H9 (cell line): ENCODE measurements around the gene TRMT10C. TPM values are rescaled to one million over a fixed set of nuclear protein-coding genes. Genes with fewer than 3 reads are reported as not detected.

Experiments
- DNase-seq: peaks from one replicate; pipeline ENCODE4 v3.0.0-alpha.2; 2017
- H2AFZ ChIP-seq: one replicate; pipeline ENCODE4 v1.6.1; 2013; ENCODE audit warnings: mild to moderate bottlenecking, low read length, control low read depth, moderate library complexity
- H2AK5ac ChIP-seq: 2 replicates; pipeline ENCODE4 v1.6.1; 2013; ENCODE audit warnings: low read length, control low read depth, mixed read lengths; ENCODE audit not compliant: insufficient read length
- H2BK120ac ChIP-seq: one replicate; pipeline ENCODE4 v1.6.1; 2013; ENCODE audit warnings: low read depth, mild to moderate bottlenecking, low read length, control low read depth, inconsistent platforms; ENCODE audit not compliant: poor library complexity, severe bottlenecking
- H2BK12ac ChIP-seq: 2 replicates; pipeline ENCODE4 v1.6.1; 2013; ENCODE audit warnings: low read length, control low read depth, mixed read lengths, low read depth; ENCODE audit not compliant: insufficient read length
- H2BK15ac ChIP-seq: 2 replicates; pipeline ENCODE4 v1.6.1; 2013; ENCODE audit warnings: low read depth, low read length, control low read depth
- H2BK20ac ChIP-seq: one replicate; pipeline ENCODE4 v1.6.1; 2013; ENCODE audit warnings: low read depth, mild to moderate bottlenecking, low read length, control low read depth, inconsistent platforms; ENCODE audit not compliant: poor library complexity, severe bottlenecking
- H2BK5ac ChIP-seq: 2 replicates; pipeline ENCODE4 v1.6.1; 2013; ENCODE audit warnings: low read length, control low read depth, mixed read lengths; ENCODE audit not compliant: insufficient read length
- H3K14ac ChIP-seq: 2 replicates; pipeline ENCODE4 v1.6.1; 2013; ENCODE audit warnings: low read length, control low read depth; ENCODE audit not compliant: insufficient read depth
- H3K18ac ChIP-seq: 2 replicates; pipeline ENCODE4 v1.6.1; 2013; ENCODE audit warnings: low read depth, mild to moderate bottlenecking, mixed read lengths, low read length, control low read depth; ENCODE audit not compliant: insufficient read length
- H3K23ac ChIP-seq: 2 replicates; pipeline ENCODE4 v1.6.1; 2013; ENCODE audit warnings: low read length, control low read depth, mixed read lengths, low read depth; ENCODE audit not compliant: insufficient read length
- H3K23me2 ChIP-seq: 2 replicates; pipeline ENCODE4 v1.6.1; 2013; ENCODE audit warnings: low read depth, mild to moderate bottlenecking, mixed read lengths, low read length, control low read depth; ENCODE audit not compliant: insufficient read length, poor library complexity, severe bottlenecking
- H3K27ac ChIP-seq: 2 replicates; pipeline ENCODE4 v1.5.1; 2013; ENCODE audit warnings: low read length, control low read depth, mixed read lengths, low read depth; ENCODE audit not compliant: insufficient read length
- H3K27me3 ChIP-seq: 2 replicates; pipeline ENCODE4 v1.6.1; 2013; ENCODE audit warnings: low read length, control low read depth, inconsistent platforms; ENCODE audit not compliant: insufficient read depth
- H3K4ac ChIP-seq: 2 replicates; pipeline ENCODE4 v1.6.1; 2013; ENCODE audit warnings: low read depth, mild to moderate bottlenecking, control low read depth, inconsistent platforms, low read length, moderate library complexity
- H3K4me1 ChIP-seq: 2 replicates; pipeline ENCODE4 v1.6.1; 2013; ENCODE audit warnings: low read length, control low read depth, inconsistent platforms; ENCODE audit not compliant: insufficient read depth
- H3K4me2 ChIP-seq: 2 replicates; pipeline ENCODE4 v1.6.1; 2013; ENCODE audit warnings: low read length, control low read depth, mixed read lengths; ENCODE audit not compliant: insufficient read length, insufficient read depth
- H3K56ac ChIP-seq: 2 replicates; pipeline ENCODE4 v1.6.1; 2013; ENCODE audit warnings: low read depth, mild to moderate bottlenecking, mixed read lengths, low read length, control low read depth; ENCODE audit not compliant: insufficient read length
- H3K79me1 ChIP-seq: 2 replicates; pipeline ENCODE4 v1.6.1; 2013; ENCODE audit warnings: low read depth, mild to moderate bottlenecking, moderate library complexity, low read length, control low read depth, inconsistent platforms; ENCODE audit not compliant: insufficient read depth, poor library complexity, severe bottlenecking
- H3K79me2 ChIP-seq: 2 replicates; pipeline ENCODE4 v1.6.1; 2013; ENCODE audit warnings: low read length, control low read depth, inconsistent platforms; ENCODE audit not compliant: insufficient read depth
- H3K9ac ChIP-seq: 2 replicates; pipeline ENCODE4 v1.6.1; 2013; ENCODE audit warnings: low read length, control low read depth, mixed read lengths; ENCODE audit not compliant: insufficient read length; ENCODE audit errors: extremely low read depth
- H3K9me3 ChIP-seq: one replicate; pipeline ENCODE4 v1.6.1; 2013; ENCODE audit warnings: low read depth, low read length, inconsistent platforms; ENCODE audit not compliant: control insufficient read depth
- H3T11ph ChIP-seq: one replicate; pipeline ENCODE4 v1.6.1; 2013; ENCODE audit warnings: mild to moderate bottlenecking, low read length, control low read depth, inconsistent platforms
- H4K20me1 ChIP-seq: one replicate; pipeline ENCODE4 v1.6.1; 2013; ENCODE audit not compliant: control insufficient read depth, insufficient read length, insufficient read depth
- H4K5ac ChIP-seq: 2 replicates; pipeline ENCODE4 v1.6.1; 2013; ENCODE audit warnings: low read depth, mild to moderate bottlenecking, mixed read lengths, low read length, control low read depth; ENCODE audit not compliant: insufficient read length
- H4K8ac ChIP-seq: replicated peaks from 2 replicates; pipeline ENCODE4 v1.6.1; 2013; ENCODE audit warnings: low read length, control low read depth, mixed read lengths, low read depth; ENCODE audit not compliant: insufficient read length
- H4K91ac ChIP-seq: 2 replicates; pipeline ENCODE4 v1.6.1; 2013; ENCODE audit warnings: low read depth, mild to moderate bottlenecking, moderate library complexity, mixed read lengths, low read length, control low read depth; ENCODE audit not compliant: insufficient read length
- H3K27ac Mint-ChIP-seq, 3 experiments: 2 replicates in 2 of 3; 3 replicates in 1 of 3; pipeline ENCODE4 v1.8.0; 2020 to 2021; ENCODE audit warnings: mixed read lengths in 3 of 3, mild to moderate bottlenecking in 1 of 3, moderate library complexity in 1 of 3
- H3K27me3 Mint-ChIP-seq: 2 replicates; pipeline ENCODE4 v1.8.0; 2021; ENCODE audit warnings: low read depth, mild to moderate bottlenecking, moderate library complexity, mixed read lengths
- H3K36me3 Mint-ChIP-seq, 3 experiments: 2 replicates in 2 of 3; 3 replicates in 1 of 3; pipeline ENCODE4 v1.8.0; 2020 to 2021; ENCODE audit warnings: low read depth in 3 of 3, mixed read lengths in 3 of 3; ENCODE audit not compliant: insufficient read depth in 1 of 3
- H3K4me1 Mint-ChIP-seq, 2 experiments: 2 replicates each; pipeline ENCODE4 v1.8.0; 2020; ENCODE audit warnings: mixed read lengths in 2 of 2
- H3K4me3 Mint-ChIP-seq, 2 experiments: 2 replicates in 1 of 2; 3 replicates in 1 of 2; pipeline ENCODE4 v1.8.0; 2020 to 2021; ENCODE audit warnings: mild to moderate bottlenecking in 2 of 2, mixed read lengths in 2 of 2, moderate library complexity in 1 of 2
- H3K9me3 Mint-ChIP-seq, 2 experiments: 2 replicates in 1 of 2; 3 replicates in 1 of 2; pipeline ENCODE4 v1.8.0; 2020; ENCODE audit warnings: mild to moderate bottlenecking in 2 of 2, mixed read lengths in 2 of 2, moderate library complexity in 1 of 2
- WGBS: extraction: QIAGEN DNeasy Blood & Tissue Kit; methylation state at CpG from one replicate; pipeline ENCODE4 v1.1.7; 2013; ENCODE audit warnings: missing lambda C conversion rate, low lambda C conversion rate, mixed read lengths; ENCODE audit not compliant: insufficient read length; ENCODE audit errors: extremely low coverage; 5-methylcytosine and 5-hydroxymethylcytosine counted together
- total RNA-seq: library from RNA; stranded (reverse); gene quantifications from 2 replicates; pipeline ENCODE4 v1.2.1, GENCODE V29; 2021
- TF ChIP-seq, protein P1 (sequence below): fragments of 200-600 bp; sonication (generic); conservative IDR thresholded peaks from 3 replicates; pipeline ENCODE4 v1.8.0; 2021; ENCODE audit warnings: antibody characterized with exemption, mild to moderate bottlenecking

TRMT10C gene
- total RNA-seq, 1 experiment from 2014 or later = 53.6 TPM

DNA sequence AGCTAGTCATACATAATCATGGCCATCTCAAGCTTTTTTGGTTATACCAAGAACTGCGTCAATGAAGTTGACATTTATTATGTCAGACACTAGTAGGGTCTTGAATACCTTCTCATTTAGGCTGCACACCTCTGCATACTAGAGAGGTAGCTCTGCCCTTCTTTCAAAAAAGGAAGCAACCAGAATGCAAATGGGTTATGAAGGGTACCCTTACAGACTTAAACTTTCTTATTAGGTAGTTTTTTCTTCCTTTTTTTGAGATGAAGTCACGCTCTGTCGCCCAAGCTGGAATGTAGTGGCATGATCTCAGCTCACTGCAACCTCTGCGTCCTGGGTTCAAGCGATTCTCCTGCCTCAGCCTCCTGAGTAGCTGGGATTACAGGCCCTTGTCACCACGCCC is 15.6 kb downstream of the TRMT10C start:
- H2AFZ ChIP-seq = no peak overlapping the region
- H3K4me3 Mint-ChIP-seq = no peak overlapping the region
- H4K91ac ChIP-seq = no peak overlapping the region

More for the DNA sequence above, 15.6 kb downstream of the TRMT10C start:
- DNase-seq = no peak
- Histone ChIP-seq H3K79me1 (peaks cover 4% of the 10 kb centered on the region), H3K4me1 (no peaks in the 10 kb centered on the region), H3T11ph (no peak overlapping the region), H3K56ac (no peak overlapping the region), H3K9me3 (no peaks in the 10 kb centered on the region), H3K4ac (no peak overlapping the region), H3K9ac (no peak overlapping the region), H4K20me1 (no peaks in the 10 kb centered on the region), H2BK20ac (no peak overlapping the region), H2BK12ac (no peak overlapping the region), H4K5ac (no peak overlapping the region), H3K23me2 (no peaks in the 10 kb centered on the region), H3K23ac (no peak overlapping the region), H4K8ac (no peak overlapping the region), H3K79me2 (peaks cover 17% of the 10 kb centered on the region; the same call in 1 of the 2 replicates), H3K27me3 (no peaks in the 10 kb centered on the region), H2AK5ac (no peak overlapping the region), H2BK5ac (no peak overlapping the region), H2BK15ac (no peak overlapping the region), H3K14ac (no peak overlapping the region), H3K27ac (no peak overlapping the region), H3K4me2 (no peak overlapping the region), H2BK120ac (no peak overlapping the region), H3K18ac (no peak overlapping the region)
- peaks cover 13 to 28% (median 23%) of the 10 kb centered on the region in 3 experiments for H3K36me3 Mint-ChIP-seq
- no peaks in the 10 kb centered on the region for H3K27me3 Mint-ChIP-seq
- no CpG with 5 or more reads among the region's 6 CpGs for WGBS
- H3K9me3 Mint-ChIP-seq = no peaks in the 10 kb centered on the region
- H3K4me1 Mint-ChIP-seq = peaks cover 17 to 19% of the 10 kb centered on the region in 2 experiments
- H3K27ac Mint-ChIP-seq = no peak overlapping the region
- TF ChIP-seq, protein P1, sequence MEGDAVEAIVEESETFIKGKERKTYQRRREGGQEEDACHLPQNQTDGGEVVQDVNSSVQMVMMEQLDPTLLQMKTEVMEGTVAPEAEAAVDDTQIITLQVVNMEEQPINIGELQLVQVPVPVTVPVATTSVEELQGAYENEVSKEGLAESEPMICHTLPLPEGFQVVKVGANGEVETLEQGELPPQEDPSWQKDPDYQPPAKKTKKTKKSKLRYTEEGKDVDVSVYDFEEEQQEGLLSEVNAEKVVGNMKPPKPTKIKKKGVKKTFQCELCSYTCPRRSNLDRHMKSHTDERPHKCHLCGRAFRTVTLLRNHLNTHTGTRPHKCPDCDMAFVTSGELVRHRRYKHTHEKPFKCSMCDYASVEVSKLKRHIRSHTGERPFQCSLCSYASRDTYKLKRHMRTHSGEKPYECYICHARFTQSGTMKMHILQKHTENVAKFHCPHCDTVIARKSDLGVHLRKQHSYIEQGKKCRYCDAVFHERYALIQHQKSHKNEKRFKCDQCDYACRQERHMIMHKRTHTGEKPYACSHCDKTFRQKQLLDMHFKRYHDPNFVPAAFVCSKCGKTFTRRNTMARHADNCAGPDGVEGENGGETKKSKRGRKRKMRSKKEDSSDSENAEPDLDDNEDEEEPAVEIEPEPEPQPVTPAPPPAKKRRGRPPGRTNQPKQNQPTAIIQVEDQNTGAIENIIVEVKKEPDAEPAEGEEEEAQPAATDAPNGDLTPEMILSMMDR = no peak
